Panc1 (cell line): ENCODE data around the gene PTPRK. TPM values are rescaled to one million over a fixed set of nuclear protein-coding genes. Genes with fewer than 3 reads are reported as not detected.

Experiments
- ATAC-seq: fragments of 200-7000 bp; cut with Tn5 transposase; 2 replicates; pipeline ENCODE4 v1.9.1; 2020; ENCODE audit warnings: mild to moderate bottlenecking, moderate library complexity
- BruUV-seq: library from RNA; stranded (reverse); fragments of 400-500 nt; replicated peaks from 2 replicates; lab custom pipeline; 2021; lab: Mats Ljungman, UMichigan
- CTCF ChIA-PET: fragments of 300-600 bp; sonication (Branson Sonifier 250); formaldehyde crosslinking; loops from one replicate; lab custom pipeline; 2022; ENCODE audit warnings: antibody characterized with exemption; lab: Charles Lee
- POLR2A ChIA-PET: fragments of 300-600 bp; sonication (Branson Sonifier 250); formaldehyde crosslinking; loops from one replicate; lab custom pipeline; 2022; ENCODE audit warnings: antibody characterized with exemption; lab: Charles Lee
- DNase-seq: peaks from one replicate; pipeline ENCODE4 v3.0.0-alpha.2; 2010; ENCODE audit warnings: low read depth, low spot score
- H3K27ac ChIP-seq: 2 replicates; pipeline ENCODE4 v1.5.1; 2011; ENCODE audit warnings: mild to moderate bottlenecking, low read length, inconsistent platforms
- H3K27me3 ChIP-seq: fragments of 200-500 bp; sonication (Bioruptor generic); 2 replicates; pipeline ENCODE4 v1.6.0; 2014; ENCODE audit warnings: low read length, inconsistent platforms; ENCODE audit not compliant: control insufficient read depth, insufficient read depth
- H3K36me3 ChIP-seq: fragments of 200-500 bp; sonication (Bioruptor generic); 2 replicates; pipeline ENCODE4 v1.5.1; 2014; ENCODE audit warnings: inconsistent platforms, mild to moderate bottlenecking, low read length, moderate library complexity; ENCODE audit not compliant: control insufficient read depth, insufficient read depth
- H3K4me1 ChIP-seq: 2 replicates; pipeline ENCODE4 v1.5.1; 2011; ENCODE audit warnings: inconsistent platforms, mild to moderate bottlenecking, low read length, moderate library complexity; ENCODE audit not compliant: control insufficient read depth, insufficient read depth
- H3K4me3 ChIP-seq, 2 experiments: 2 replicates each; pipeline ENCODE4 v1.5.1; 2011 to 2012; ENCODE audit warnings: low read depth in 2 of 2, low read length in 2 of 2, mild to moderate bottlenecking in 2 of 2, inconsistent platforms in 1 of 2, moderate library complexity in 1 of 2
- H3K9me3 ChIP-seq: fragments of 200-500 bp; sonication (Bioruptor generic); 2 replicates; pipeline ENCODE4 v1.5.1; 2014; ENCODE audit warnings: low read depth, mild to moderate bottlenecking, inconsistent platforms, low read length, moderate library complexity; ENCODE audit not compliant: control insufficient read depth, insufficient read depth
- POLR2AphosphoS5 ChIP-seq: IDR thresholded peaks from 2 replicates; pipeline ENCODE4 v1.6.1; 2012; ENCODE audit warnings: mild to moderate bottlenecking, low read depth, low read length, moderate library complexity
- SIN3A ChIP-seq: IDR thresholded peaks from 2 replicates; pipeline ENCODE4 v1.6.1; 2012; ENCODE audit warnings: low read depth, mild to moderate bottlenecking, low read length, moderate library complexity, borderline replicate concordance; ENCODE audit not compliant: insufficient read depth
- TCF7L2 ChIP-seq: IDR thresholded peaks from 2 replicates; pipeline ENCODE4 v1.6.1; 2011; ENCODE audit warnings: mild to moderate bottlenecking, low read depth, low read length, inconsistent platforms
- in situ Hi-C: cut with HindIII; loops from 2 replicates; pipeline ENCODE4 v1.10.0; 2016; ENCODE audit warnings: low sequenced_read_pairs, low pct_unique_long_range_greater_than_20kb
- intact Hi-C: fragments of 100-400 bp; cut with micrococcal nuclease; formaldehyde crosslinking; loops from one replicate; pipeline ENCODE4 v1.10.0; 2022; ENCODE audit not compliant: unreplicated experiment
- total RNA-seq: library from RNA; stranded (reverse); gene quantifications from one replicate; pipeline ENCODE4 v1.2.1, GENCODE V29; 2021; ENCODE audit not compliant: unreplicated experiment
- TF ChIP-seq, protein P1 (sequence below): fragments of 450-650 bp; IDR thresholded peaks from 2 replicates; pipeline ENCODE4 v1.5.1; 2017; ENCODE audit warnings: mild to moderate bottlenecking
- TF ChIP-seq, protein P2 (sequence below), 2 experiments: IDR thresholded peaks; 2 replicates each; pipeline ENCODE4 v1.6.1; 2011 to 2012; ENCODE audit warnings: low read depth in 2 of 2, control low read depth in 1 of 2, low read length in 1 of 2, mild to moderate bottlenecking in 1 of 2, moderate library complexity in 1 of 2; ENCODE audit not compliant: insufficient read depth in 1 of 2

The PTPRK gene
- total RNA-seq, 1 experiment from 2014 or later, result 61.8 TPM

DNA sequence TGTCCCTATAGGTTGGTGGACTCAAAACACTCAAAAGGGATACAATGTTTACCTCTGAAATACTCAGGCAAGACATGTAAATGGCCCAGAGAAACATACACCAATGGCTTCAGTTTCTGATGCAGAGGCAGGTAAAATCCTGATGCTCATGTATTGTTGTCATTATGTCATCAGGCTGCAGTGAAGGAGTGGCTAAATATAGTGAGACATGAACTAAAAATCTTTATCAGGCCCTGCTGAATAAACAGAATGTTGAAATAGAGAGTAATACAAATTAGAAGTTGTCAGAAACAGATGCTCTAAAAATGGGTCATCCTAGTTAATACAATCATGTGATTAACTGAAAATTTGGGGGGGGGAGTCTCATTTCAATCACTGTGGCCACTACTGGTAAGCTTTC lies 20.4 kb downstream of the PTPRK start:
- ChIA-PET POLR2A (interaction anchor here (0.6 to 1.0 kb wide), 2 partner anchors 12 to 55 kb away, joined by 3 read pairs; no protein-coding TSS in a partner anchor), CTCF (interaction anchor here (0.8 kb wide), 1 partner anchor 999 kb away, joined by 3 read pairs; no protein-coding TSS in a partner anchor)
- Histone ChIP-seq H3K27me3 (no peaks in the 10 kb centered on the region), H3K27ac (no peak overlapping the region; the same call in 1 of the 2 replicates), H3K36me3 (no peaks in the 10 kb centered on the region), H3K9me3 (no peaks in the 10 kb centered on the region), H3K4me3 (no peak overlapping the region), H3K4me1 (peaks cover 23% of the 10 kb centered on the region)
- TF ChIP-seq TCF7L2, result no peak
- TF ChIP-seq, protein P1, sequence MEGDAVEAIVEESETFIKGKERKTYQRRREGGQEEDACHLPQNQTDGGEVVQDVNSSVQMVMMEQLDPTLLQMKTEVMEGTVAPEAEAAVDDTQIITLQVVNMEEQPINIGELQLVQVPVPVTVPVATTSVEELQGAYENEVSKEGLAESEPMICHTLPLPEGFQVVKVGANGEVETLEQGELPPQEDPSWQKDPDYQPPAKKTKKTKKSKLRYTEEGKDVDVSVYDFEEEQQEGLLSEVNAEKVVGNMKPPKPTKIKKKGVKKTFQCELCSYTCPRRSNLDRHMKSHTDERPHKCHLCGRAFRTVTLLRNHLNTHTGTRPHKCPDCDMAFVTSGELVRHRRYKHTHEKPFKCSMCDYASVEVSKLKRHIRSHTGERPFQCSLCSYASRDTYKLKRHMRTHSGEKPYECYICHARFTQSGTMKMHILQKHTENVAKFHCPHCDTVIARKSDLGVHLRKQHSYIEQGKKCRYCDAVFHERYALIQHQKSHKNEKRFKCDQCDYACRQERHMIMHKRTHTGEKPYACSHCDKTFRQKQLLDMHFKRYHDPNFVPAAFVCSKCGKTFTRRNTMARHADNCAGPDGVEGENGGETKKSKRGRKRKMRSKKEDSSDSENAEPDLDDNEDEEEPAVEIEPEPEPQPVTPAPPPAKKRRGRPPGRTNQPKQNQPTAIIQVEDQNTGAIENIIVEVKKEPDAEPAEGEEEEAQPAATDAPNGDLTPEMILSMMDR, result no peak
- TF ChIP-seq, protein P2, sequence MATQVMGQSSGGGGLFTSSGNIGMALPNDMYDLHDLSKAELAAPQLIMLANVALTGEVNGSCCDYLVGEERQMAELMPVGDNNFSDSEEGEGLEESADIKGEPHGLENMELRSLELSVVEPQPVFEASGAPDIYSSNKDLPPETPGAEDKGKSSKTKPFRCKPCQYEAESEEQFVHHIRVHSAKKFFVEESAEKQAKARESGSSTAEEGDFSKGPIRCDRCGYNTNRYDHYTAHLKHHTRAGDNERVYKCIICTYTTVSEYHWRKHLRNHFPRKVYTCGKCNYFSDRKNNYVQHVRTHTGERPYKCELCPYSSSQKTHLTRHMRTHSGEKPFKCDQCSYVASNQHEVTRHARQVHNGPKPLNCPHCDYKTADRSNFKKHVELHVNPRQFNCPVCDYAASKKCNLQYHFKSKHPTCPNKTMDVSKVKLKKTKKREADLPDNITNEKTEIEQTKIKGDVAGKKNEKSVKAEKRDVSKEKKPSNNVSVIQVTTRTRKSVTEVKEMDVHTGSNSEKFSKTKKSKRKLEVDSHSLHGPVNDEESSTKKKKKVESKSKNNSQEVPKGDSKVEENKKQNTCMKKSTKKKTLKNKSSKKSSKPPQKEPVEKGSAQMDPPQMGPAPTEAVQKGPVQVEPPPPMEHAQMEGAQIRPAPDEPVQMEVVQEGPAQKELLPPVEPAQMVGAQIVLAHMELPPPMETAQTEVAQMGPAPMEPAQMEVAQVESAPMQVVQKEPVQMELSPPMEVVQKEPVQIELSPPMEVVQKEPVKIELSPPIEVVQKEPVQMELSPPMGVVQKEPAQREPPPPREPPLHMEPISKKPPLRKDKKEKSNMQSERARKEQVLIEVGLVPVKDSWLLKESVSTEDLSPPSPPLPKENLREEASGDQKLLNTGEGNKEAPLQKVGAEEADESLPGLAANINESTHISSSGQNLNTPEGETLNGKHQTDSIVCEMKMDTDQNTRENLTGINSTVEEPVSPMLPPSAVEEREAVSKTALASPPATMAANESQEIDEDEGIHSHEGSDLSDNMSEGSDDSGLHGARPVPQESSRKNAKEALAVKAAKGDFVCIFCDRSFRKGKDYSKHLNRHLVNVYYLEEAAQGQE (IDR thresholded peaks at IDR 0.05; ENCODE audit: insufficient read depth in 1 of 2, low read depth in 2 of 2, low read length in 1 of 2), result no peak
- TF ChIP-seq POLR2AphosphoS5, result no peak
- TF ChIP-seq SIN3A, result no peak
- intact Hi-C loops (no loop called here), in situ Hi-C loops (no loop called here)
- DNase-seq (no peak), ATAC-seq (no peak)
- no TSS peak for BruUV-seq

DNA sequence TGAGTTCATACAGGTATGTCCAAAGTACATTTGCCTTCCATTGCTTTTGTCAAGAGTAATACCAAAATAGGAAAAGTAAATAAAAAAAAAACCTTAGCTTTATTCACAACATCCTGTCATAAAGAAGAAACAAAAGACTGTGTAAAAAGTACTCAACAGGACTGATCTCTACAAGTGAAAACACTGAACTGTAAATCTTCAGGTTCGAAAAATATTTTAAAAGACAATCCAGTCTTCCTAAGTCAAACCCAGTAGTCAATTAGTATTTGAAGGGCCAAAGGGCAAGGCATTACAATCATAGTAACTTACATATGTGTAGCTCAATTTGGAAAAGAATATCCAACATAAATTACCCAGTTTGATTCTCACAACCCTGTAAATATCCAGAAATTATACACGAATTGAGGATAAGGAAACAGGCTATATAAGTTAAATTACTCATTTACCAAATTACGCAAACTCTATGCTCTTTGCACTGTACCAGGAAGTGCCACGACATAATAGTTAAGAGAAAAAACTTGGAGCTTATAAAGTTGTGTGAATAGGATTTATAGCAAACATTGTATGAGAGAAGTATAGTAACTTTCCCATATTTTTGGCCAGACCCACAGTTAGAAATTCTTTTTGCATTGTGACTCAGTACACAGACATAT lies 21.2 kb downstream of the PTPRK start:
- POLR2A ChIA-PET, result interaction anchor here (1.0 kb wide), 1 partner anchor 13 kb away, joined by 3 read pairs; no protein-coding TSS in a partner anchor
- H3K27ac ChIP-seq, result no peak overlapping the region; the same call in 1 of the 2 replicates
- TF ChIP-seq, protein P2 (IDR thresholded peaks at IDR 0.05; ENCODE audit: insufficient read depth in 1 of 2, low read depth in 2 of 2, low read length in 1 of 2), result no peak
- TF ChIP-seq, protein P1, result no peak
- TF ChIP-seq TCF7L2, result no peak
- TF ChIP-seq SIN3A, result no peak
- TF ChIP-seq POLR2AphosphoS5, result no peak
- CTCF ChIA-PET, result interaction anchor here (0.7 kb wide), 1 partner anchor 213 kb away, joined by 3 read pairs; no protein-coding TSS in a partner anchor
- intact Hi-C loops (no loop called here), in situ Hi-C loops (no loop called here)
- no TSS peak for BruUV-seq
- H3K36me3 ChIP-seq, result no peaks in the 10 kb centered on the region
- H3K4me1 ChIP-seq, result peaks cover 28% of the 10 kb centered on the region
- no peaks in the 10 kb centered on the region for H3K27me3 ChIP-seq
- H3K4me3 ChIP-seq, result no peak overlapping the region
- ATAC-seq (no peak), DNase-seq (no peak)
- no peaks in the 10 kb centered on the region for H3K9me3 ChIP-seq
